HepG2 (cell line): Measurements from ENCODE around the gene KRT15. TPM values are rescaled to one million over a fixed set of nuclear protein-coding genes. Genes with fewer than 3 reads are reported as not detected.
A peak's percentile ranks its signal among the peaks of the same experiment; 100 is the strongest.

ENCODE experiments used
- CHD2 ChIP-seq: IDR thresholded peaks from 2 replicates; pipeline ENCODE4 v1.6.1; 2011; ENCODE audit warnings: low read depth, low read length, improper control_type of control experiment
- GATAD2A ChIP-seq: IDR thresholded peaks from 2 replicates; pipeline ENCODE4 v1.6.1; 2016
- NCOA5 ChIP-seq: sonication (generic); formaldehyde crosslinking; IDR thresholded peaks from 2 replicates; pipeline ENCODE4 v1.4.0; 2020; ENCODE audit warnings: missing genetic modification reagents
- RARA ChIP-seq: IDR thresholded peaks from 2 replicates; pipeline ENCODE4 v1.6.1; 2016; ENCODE audit warnings: missing genetic modification reagents, missing compliant biosample characterization
- ZNF34 ChIP-seq: sonication (generic); formaldehyde crosslinking; IDR thresholded peaks from 2 replicates; pipeline ENCODE4 v1.4.0; 2020; ENCODE audit warnings: mild to moderate bottlenecking, missing genetic modification reagents, borderline replicate concordance
- ZNF598 ChIP-seq: sonication (generic); formaldehyde crosslinking; IDR thresholded peaks from 2 replicates; pipeline ENCODE4 v1.5.1; 2020; ENCODE audit warnings: mild to moderate bottlenecking, missing genetic modification reagents, borderline replicate concordance
- ZNF713 ChIP-seq: sonication (generic); formaldehyde crosslinking; IDR thresholded peaks from 2 replicates; pipeline ENCODE4 v1.4.0; 2020; ENCODE audit warnings: mild to moderate bottlenecking, missing genetic modification reagents
- polyA plus RNA-seq, 8 experiments: library from polyadenylated mRNA; depleted of rRNA in 3 of 8; stranded (reverse) in 7 of 8; unstranded in 1 of 8; fragments of >200 nt; fragmentation: Illumina TruSeq in 4 of 8; extraction: Trizol in 4 of 8; gene quantifications; 2 replicates each; pipeline versions ENCODE4 v1.2.1 to v1.2.3, GENCODE V29; 2011 to 2016; ENCODE audit warnings: low read depth in 4 of 8, missing spikeins in 1 of 8, mixed read lengths in 1 of 8; ENCODE audit not compliant: insufficient read depth in 1 of 8
- total RNA-seq, 5 experiments: library from RNA; depleted of rRNA; stranded (reverse); fragments of >200 nt; fragmentation: Illumina TruSeq; extraction: Trizol; gene quantifications; 2 replicates each; pipeline ENCODE4 v1.2.3, GENCODE V29; 2016; ENCODE audit warnings: low read depth in 1 of 5
- TF ChIP-seq, protein P1 (sequence below): sonication (generic); formaldehyde crosslinking; IDR thresholded peaks from 2 replicates; pipeline ENCODE4 v1.8.1; 2023; ENCODE audit warnings: mild to moderate bottlenecking, missing genetic modification reagents
- TF ChIP-seq, protein P2 (sequence below): conservative IDR thresholded peaks from 2 replicates; pipeline ENCODE4 v1.6.1; 2018; ENCODE audit warnings: missing genetic modification reagents
- TF ChIP-seq, protein P3 (sequence below): sonication (generic); formaldehyde crosslinking; IDR thresholded peaks from 2 replicates; pipeline ENCODE4 v1.5.1; 2020; ENCODE audit warnings: mild to moderate bottlenecking, missing genetic modification reagents, moderate library complexity
- TF ChIP-seq, protein P4 (sequence below): sonication (generic); formaldehyde crosslinking; IDR thresholded peaks from 2 replicates; pipeline ENCODE4 v1.4.0; 2020; ENCODE audit warnings: missing genetic modification reagents
- TF ChIP-seq, protein P5 (sequence below): sonication (generic); formaldehyde crosslinking; IDR thresholded peaks from 2 replicates; pipeline ENCODE4 v1.4.0; 2020; ENCODE audit warnings: missing genetic modification reagents
- TF ChIP-seq, protein P6 (sequence below): sonication (generic); formaldehyde crosslinking; conservative IDR thresholded peaks from 2 replicates; pipeline ENCODE4 v1.4.0; 2020; ENCODE audit warnings: missing genetic modification reagents

The KRT15 gene
- total and polyA plus RNA-seq, 2 of the 13 experiments (the other 11 are each of a cell fraction or from before 2014, with no cell fraction given), result 0.46 to 0.63 TPM

DNA sequence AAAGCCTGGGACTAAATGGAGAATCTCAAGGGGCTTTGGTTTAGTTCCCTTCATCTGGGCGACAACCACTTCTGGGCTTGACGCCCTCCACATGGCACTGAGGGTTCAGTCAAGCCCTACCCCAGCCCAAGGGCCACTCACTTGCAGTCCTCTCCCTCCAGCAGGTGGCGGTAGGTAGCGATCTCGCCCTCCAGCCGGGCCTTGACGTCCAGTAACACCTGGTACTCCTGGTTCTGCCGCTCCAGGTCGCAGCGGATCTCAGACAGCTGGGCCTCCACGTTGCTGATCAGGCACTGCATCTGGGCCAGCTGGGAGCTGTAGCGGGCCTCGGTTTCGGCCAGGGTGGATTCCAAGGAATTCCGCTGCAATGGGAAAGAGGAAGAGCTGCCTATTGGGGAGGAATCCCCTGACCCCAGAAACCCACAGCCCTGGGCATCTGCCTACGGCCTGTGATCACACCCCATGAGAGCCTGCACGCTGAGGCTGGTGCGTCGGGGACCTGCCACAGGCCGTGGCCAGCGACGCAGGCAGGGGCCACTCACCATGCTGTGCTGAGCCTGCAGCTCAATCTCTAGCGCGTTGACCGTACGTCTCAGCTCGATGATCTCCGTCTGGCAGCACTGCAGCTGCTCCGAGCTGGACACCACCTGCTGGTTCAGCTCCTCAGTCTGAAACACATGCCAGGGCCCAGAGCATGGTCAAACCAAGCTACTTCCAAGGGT lies 31.7 kb downstream of the KRT15 start (continued):
- TF ChIP-seq, protein P1, sequence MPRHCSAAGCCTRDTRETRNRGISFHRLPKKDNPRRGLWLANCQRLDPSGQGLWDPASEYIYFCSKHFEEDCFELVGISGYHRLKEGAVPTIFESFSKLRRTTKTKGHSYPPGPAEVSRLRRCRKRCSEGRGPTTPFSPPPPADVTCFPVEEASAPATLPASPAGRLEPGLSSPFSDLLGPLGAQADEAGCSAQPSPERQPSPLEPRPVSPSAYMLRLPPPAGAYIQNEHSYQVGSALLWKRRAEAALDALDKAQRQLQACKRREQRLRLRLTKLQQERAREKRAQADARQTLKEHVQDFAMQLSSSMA, result no peak
- TF ChIP-seq ZNF598 (CRISPR knock-in tag), result no peak
- TF ChIP-seq ZNF34, result no peak
- no peak for TF ChIP-seq CHD2
- no peak for TF ChIP-seq RARA (CRISPR knock-in tag)
- TF ChIP-seq, protein P2, sequence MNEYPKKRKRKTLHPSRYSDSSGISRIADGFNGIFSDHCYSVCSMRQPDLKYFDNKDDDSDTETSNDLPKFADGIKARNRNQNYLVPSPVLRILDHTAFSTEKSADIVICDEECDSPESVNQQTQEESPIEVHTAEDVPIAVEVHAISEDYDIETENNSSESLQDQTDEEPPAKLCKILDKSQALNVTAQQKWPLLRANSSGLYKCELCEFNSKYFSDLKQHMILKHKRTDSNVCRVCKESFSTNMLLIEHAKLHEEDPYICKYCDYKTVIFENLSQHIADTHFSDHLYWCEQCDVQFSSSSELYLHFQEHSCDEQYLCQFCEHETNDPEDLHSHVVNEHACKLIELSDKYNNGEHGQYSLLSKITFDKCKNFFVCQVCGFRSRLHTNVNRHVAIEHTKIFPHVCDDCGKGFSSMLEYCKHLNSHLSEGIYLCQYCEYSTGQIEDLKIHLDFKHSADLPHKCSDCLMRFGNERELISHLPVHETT (CRISPR knock-in tag), result no peak
- TF ChIP-seq NCOA5 (CRISPR knock-in tag), result no peak
- TF ChIP-seq, protein P3, sequence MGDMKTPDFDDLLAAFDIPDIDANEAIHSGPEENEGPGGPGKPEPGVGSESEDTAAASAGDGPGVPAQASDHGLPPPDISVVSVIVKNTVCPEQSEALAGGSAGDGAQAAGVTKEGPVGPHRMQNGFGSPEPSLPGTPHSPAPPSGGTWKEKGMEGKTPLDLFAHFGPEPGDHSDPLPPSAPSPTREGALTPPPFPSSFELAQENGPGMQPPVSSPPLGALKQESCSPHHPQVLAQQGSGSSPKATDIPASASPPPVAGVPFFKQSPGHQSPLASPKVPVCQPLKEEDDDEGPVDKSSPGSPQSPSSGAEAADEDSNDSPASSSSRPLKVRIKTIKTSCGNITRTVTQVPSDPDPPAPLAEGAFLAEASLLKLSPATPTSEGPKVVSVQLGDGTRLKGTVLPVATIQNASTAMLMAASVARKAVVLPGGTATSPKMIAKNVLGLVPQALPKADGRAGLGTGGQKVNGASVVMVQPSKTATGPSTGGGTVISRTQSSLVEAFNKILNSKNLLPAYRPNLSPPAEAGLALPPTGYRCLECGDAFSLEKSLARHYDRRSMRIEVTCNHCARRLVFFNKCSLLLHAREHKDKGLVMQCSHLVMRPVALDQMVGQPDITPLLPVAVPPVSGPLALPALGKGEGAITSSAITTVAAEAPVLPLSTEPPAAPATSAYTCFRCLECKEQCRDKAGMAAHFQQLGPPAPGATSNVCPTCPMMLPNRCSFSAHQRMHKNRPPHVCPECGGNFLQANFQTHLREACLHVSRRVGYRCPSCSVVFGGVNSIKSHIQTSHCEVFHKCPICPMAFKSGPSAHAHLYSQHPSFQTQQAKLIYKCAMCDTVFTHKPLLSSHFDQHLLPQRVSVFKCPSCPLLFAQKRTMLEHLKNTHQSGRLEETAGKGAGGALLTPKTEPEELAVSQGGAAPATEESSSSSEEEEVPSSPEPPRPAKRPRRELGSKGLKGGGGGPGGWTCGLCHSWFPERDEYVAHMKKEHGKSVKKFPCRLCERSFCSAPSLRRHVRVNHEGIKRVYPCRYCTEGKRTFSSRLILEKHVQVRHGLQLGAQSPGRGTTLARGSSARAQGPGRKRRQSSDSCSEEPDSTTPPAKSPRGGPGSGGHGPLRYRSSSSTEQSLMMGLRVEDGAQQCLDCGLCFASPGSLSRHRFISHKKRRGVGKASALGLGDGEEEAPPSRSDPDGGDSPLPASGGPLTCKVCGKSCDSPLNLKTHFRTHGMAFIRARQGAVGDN (CRISPR knock-in tag), result peak; percentile 30; the same call in 1 of the 2 replicates
- 0 out of 2 replicates have a peak, but pooled peaks have one; percentile 28 for TF ChIP-seq ZNF713
- TF ChIP-seq, protein P4, sequence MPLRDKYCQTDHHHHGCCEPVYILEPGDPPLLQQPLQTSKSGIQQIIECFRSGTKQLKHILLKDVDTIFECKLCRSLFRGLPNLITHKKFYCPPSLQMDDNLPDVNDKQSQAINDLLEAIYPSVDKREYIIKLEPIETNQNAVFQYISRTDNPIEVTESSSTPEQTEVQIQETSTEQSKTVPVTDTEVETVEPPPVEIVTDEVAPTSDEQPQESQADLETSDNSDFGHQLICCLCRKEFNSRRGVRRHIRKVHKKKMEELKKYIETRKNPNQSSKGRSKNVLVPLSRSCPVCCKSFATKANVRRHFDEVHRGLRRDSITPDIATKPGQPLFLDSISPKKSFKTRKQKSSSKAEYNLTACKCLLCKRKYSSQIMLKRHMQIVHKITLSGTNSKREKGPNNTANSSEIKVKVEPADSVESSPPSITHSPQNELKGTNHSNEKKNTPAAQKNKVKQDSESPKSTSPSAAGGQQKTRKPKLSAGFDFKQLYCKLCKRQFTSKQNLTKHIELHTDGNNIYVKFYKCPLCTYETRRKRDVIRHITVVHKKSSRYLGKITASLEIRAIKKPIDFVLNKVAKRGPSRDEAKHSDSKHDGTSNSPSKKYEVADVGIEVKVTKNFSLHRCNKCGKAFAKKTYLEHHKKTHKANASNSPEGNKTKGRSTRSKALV (CRISPR knock-in tag), result no peak
- TF ChIP-seq, protein P5, sequence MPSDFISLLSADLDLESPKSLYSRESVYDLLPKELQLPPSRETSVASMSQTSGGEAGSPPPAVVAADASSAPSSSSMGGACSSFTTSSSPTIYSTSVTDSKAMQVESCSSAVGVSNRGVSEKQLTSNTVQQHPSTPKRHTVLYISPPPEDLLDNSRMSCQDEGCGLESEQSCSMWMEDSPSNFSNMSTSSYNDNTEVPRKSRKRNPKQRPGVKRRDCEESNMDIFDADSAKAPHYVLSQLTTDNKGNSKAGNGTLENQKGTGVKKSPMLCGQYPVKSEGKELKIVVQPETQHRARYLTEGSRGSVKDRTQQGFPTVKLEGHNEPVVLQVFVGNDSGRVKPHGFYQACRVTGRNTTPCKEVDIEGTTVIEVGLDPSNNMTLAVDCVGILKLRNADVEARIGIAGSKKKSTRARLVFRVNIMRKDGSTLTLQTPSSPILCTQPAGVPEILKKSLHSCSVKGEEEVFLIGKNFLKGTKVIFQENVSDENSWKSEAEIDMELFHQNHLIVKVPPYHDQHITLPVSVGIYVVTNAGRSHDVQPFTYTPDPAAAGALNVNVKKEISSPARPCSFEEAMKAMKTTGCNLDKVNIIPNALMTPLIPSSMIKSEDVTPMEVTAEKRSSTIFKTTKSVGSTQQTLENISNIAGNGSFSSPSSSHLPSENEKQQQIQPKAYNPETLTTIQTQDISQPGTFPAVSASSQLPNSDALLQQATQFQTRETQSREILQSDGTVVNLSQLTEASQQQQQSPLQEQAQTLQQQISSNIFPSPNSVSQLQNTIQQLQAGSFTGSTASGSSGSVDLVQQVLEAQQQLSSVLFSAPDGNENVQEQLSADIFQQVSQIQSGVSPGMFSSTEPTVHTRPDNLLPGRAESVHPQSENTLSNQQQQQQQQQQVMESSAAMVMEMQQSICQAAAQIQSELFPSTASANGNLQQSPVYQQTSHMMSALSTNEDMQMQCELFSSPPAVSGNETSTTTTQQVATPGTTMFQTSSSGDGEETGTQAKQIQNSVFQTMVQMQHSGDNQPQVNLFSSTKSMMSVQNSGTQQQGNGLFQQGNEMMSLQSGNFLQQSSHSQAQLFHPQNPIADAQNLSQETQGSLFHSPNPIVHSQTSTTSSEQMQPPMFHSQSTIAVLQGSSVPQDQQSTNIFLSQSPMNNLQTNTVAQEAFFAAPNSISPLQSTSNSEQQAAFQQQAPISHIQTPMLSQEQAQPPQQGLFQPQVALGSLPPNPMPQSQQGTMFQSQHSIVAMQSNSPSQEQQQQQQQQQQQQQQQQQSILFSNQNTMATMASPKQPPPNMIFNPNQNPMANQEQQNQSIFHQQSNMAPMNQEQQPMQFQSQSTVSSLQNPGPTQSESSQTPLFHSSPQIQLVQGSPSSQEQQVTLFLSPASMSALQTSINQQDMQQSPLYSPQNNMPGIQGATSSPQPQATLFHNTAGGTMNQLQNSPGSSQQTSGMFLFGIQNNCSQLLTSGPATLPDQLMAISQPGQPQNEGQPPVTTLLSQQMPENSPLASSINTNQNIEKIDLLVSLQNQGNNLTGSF (CRISPR knock-in tag), result 0 out of 2 replicates have a peak, but pooled peaks have one; percentile 26
- TF ChIP-seq, protein P6, sequence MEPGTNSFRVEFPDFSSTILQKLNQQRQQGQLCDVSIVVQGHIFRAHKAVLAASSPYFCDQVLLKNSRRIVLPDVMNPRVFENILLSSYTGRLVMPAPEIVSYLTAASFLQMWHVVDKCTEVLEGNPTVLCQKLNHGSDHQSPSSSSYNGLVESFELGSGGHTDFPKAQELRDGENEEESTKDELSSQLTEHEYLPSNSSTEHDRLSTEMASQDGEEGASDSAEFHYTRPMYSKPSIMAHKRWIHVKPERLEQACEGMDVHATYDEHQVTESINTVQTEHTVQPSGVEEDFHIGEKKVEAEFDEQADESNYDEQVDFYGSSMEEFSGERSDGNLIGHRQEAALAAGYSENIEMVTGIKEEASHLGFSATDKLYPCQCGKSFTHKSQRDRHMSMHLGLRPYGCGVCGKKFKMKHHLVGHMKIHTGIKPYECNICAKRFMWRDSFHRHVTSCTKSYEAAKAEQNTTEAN (CRISPR knock-in tag), result no peak
- TF ChIP-seq GATAD2A (CRISPR knock-in tag), result no peak
